Endothelial cell (in vitro differentiated cells): ENCODE results near the gene INO80B. TPM values are rescaled to one million over a fixed set of nuclear protein-coding genes. Genes with fewer than 3 reads are reported as not detected.

Source experiments
- DNase-seq: peaks from one replicate; pipeline ENCODE4 v3.0.0; 2021; ENCODE audit warnings: low spot score
- H3K27ac Mint-ChIP-seq: one replicate; pipeline ENCODE4 v1.8.0; 2021; ENCODE audit warnings: mixed read lengths, inconsistent platforms; ENCODE audit not compliant: unreplicated experiment
- H3K27me3 Mint-ChIP-seq: one replicate; pipeline ENCODE4 v1.8.0; 2021; ENCODE audit warnings: mild to moderate bottlenecking, moderate library complexity, mixed read lengths, inconsistent platforms; ENCODE audit not compliant: unreplicated experiment
- H3K36me3 Mint-ChIP-seq: one replicate; pipeline ENCODE4 v1.8.0; 2021; ENCODE audit warnings: mild to moderate bottlenecking, low read depth, mixed read lengths, inconsistent platforms; ENCODE audit not compliant: unreplicated experiment
- H3K4me1 Mint-ChIP-seq: one replicate; pipeline ENCODE4 v1.8.0; 2021; ENCODE audit warnings: mild to moderate bottlenecking, mixed read lengths, inconsistent platforms; ENCODE audit not compliant: unreplicated experiment
- H3K4me3 Mint-ChIP-seq: one replicate; pipeline ENCODE4 v1.8.0; 2021; ENCODE audit warnings: mild to moderate bottlenecking, mixed read lengths, inconsistent platforms; ENCODE audit not compliant: unreplicated experiment
- H3K9me3 Mint-ChIP-seq: one replicate; pipeline ENCODE4 v1.8.0; 2021; ENCODE audit warnings: mixed read lengths, inconsistent platforms; ENCODE audit not compliant: unreplicated experiment
- total RNA-seq: library from RNA; stranded (reverse); fragmentation: NEBNext Ultra II Directional; extraction: Animal tissue kit (Norgen Biotek cat#: 25700); gene quantifications from one replicate; pipeline ENCODE4 v1.2.1, GENCODE V29; 2021; ENCODE audit not compliant: unreplicated experiment
- TF ChIP-seq, protein P1 (sequence below): fragments of 200-600 bp; sonication (generic); IDR thresholded peaks from one replicate; pipeline ENCODE4 v1.5.0; 2021; ENCODE audit warnings: antibody characterized with exemption; ENCODE audit not compliant: unreplicated experiment

Gene INO80B
- total RNA-seq, 1 donor from 2014 or later = 22.1 TPM

DNA sequence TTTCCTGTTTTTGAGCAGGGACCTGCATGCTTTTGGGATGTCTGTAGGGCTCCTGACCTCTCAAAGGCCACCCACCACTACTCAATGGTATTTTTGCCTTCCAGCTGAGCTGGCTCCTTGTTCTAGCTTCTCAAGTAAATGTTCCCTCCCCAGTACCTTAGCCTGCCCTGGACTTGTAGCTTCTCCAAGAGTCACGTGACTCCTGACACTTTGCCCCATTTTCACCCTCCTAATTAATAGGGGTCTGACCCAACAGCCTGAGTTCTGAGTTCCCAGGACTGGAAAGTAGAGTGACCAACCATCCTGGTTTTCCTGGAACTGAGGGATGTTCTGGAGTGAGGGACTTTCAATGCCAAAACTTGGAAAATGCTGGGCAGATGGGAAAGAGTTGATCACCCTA is 40.6 kb downstream of the INO80B start:
- H3K4me1 Mint-ChIP-seq = peaks cover 13% of the 10 kb centered on the region
- H3K9me3 Mint-ChIP-seq = no peaks in the 10 kb centered on the region
- TF ChIP-seq, protein P1, sequence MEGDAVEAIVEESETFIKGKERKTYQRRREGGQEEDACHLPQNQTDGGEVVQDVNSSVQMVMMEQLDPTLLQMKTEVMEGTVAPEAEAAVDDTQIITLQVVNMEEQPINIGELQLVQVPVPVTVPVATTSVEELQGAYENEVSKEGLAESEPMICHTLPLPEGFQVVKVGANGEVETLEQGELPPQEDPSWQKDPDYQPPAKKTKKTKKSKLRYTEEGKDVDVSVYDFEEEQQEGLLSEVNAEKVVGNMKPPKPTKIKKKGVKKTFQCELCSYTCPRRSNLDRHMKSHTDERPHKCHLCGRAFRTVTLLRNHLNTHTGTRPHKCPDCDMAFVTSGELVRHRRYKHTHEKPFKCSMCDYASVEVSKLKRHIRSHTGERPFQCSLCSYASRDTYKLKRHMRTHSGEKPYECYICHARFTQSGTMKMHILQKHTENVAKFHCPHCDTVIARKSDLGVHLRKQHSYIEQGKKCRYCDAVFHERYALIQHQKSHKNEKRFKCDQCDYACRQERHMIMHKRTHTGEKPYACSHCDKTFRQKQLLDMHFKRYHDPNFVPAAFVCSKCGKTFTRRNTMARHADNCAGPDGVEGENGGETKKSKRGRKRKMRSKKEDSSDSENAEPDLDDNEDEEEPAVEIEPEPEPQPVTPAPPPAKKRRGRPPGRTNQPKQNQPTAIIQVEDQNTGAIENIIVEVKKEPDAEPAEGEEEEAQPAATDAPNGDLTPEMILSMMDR = no peak
- no peak for DNase-seq
- peaks cover 26% of the 10 kb centered on the region for H3K36me3 Mint-ChIP-seq
- H3K4me3 Mint-ChIP-seq = no peak overlapping the region
- H3K27ac Mint-ChIP-seq = no peak overlapping the region
- peaks cover 29% of the 10 kb centered on the region for H3K27me3 Mint-ChIP-seq

- Mint-ChIP-seq H3K9me3 (no peaks in the 10 kb centered on the region), H3K4me1 (peaks cover 13% of the 10 kb centered on the region), H3K36me3 (peaks cover 13% of the 10 kb centered on the region), H3K4me3 (peak overlapping the region; percentile 77), H3K27ac (no peak overlapping the region), H3K27me3 (peaks cover 37% of the 10 kb centered on the region)
- no peak for DNase-seq
- TF ChIP-seq, protein P1 = no peak
Observed at GRCh38 chr2:74496997-74497776, 42.3 kb downstream of the INO80B start.

DNA sequence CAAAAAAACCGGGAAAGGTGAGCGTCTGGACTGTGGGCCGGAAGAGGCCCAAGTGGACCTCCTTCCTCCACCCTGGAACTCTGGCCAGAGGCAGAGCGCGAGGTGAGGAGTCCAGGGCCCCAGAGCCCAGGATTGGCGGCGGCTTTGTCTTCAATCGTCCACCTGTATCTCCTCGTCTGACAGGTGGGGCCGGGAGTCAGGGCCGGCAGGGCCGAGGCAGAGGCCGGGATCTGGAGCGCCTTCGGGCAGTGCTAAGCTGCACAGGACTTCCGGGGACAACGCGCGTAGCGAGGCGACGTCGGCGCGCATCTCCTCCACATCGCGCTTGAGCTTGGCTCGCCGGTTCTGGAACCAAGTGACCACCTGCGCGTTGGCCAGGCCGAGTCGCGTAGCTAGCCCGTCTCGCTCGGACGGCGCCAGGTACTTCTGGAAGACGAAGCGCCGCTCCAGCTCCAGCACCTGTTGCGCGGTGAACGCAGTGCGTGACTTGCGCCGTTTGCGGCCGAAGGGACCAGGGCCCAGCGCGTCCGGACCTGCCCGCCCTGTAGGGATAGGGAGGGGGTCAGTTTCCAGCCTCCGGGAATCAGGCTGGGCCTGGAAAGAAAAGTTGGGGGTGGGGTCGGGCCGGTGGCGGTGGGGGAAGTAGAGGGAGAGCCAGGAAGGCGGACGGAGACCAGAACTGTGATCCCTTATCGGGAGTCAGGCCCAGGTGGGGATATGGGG is 43.1 kb downstream of the INO80B start:
- TF ChIP-seq, protein P1 = no peak
- peak overlapping the region; percentile 77 for H3K4me3 Mint-ChIP-seq

DNA sequence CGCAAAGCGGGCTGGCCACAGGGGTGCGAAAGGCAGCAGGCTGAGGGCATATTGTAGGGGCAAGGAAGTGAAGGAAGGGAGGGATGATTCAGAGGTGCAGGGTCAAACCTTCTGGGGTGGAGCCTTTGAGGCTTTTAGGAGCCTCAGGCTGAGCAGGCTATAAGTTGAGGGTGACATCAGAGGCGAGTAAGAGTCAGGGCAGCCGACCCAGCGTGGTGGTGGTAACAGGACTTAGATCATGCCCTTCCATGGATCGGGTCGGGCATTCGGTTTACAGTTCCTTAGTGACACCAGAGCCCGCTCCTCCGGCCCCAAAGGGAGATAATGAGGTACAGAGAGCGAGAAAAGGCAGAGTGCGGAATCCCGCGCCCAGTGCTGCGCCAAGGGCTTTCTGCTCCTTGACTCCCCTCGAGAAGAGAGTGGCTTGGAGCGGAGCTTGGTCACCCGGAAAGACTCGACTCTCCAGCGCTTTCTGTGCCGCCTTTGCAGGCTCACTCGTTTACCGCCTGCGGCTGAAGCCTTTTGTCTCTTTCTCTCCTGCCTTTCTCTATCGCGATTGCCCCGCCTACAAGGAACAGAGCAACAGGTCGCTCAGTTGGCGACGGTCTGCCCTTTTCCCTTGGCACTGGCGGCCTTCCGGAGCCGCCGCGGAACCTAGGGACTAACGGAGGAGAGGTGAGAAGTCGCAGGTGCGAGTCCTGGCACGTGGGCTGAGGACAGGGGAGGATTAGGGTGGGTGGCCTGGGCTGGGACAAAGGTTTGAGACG is 43.8 kb downstream of the INO80B start:
- TF ChIP-seq, protein P1 = no peak
- Mint-ChIP-seq H3K27ac (no peak overlapping the region), H3K4me3 (peak overlapping the region; percentile 78), H3K4me1 (peaks cover 13% of the 10 kb centered on the region), H3K36me3 (peaks cover 7% of the 10 kb centered on the region), H3K9me3 (no peaks in the 10 kb centered on the region), H3K27me3 (peaks cover 35% of the 10 kb centered on the region)
- DNase-seq = no peak

More for the DNA sequence above, 43.1 kb downstream of the INO80B start:
- DNase-seq = no peak
- H3K27me3 Mint-ChIP-seq = peaks cover 36% of the 10 kb centered on the region
- no peak overlapping the region for H3K27ac Mint-ChIP-seq
- peaks cover 13% of the 10 kb centered on the region for H3K4me1 Mint-ChIP-seq
- peaks cover 11% of the 10 kb centered on the region for H3K36me3 Mint-ChIP-seq
- H3K9me3 Mint-ChIP-seq = no peaks in the 10 kb centered on the region
